K562 (cell line): ENCODE results near the gene TTLL11. TPM values are rescaled to one million over a fixed set of nuclear protein-coding genes. Genes with fewer than 3 reads are reported as not detected.

Source experiments
- ATAC-seq: fragments of 200-7000 bp; cut with Tn5 transposase; 3 replicates; pipeline ENCODE4 v1.9.1; 2020; ENCODE audit warnings: moderate library complexity
- BruUV-seq: library from RNA; stranded (reverse); fragments of 400-500 nt; replicated peaks from 2 replicates; lab custom pipeline; 2021; lab: Mats Ljungman, UMichigan
- CTCF ChIA-PET: fragments of 300-600 bp; formaldehyde crosslinking; extraction: SDS; loops from one replicate; lab custom pipeline; 2021; ENCODE audit warnings: low intra/inter-chr PET ratio; lab: Yijun Ruan, JAX
- POLR2A ChIA-PET: fragments of 300-600, 350-650 bp; sonication (Branson Sonifier 250); formaldehyde crosslinking; extraction: SDS; loops from one replicate; lab custom pipeline; 2021; ENCODE audit warnings: antibody characterized with exemption, inconsistent platforms; lab: Yijun Ruan, JAX
- DNase-seq, 4 experiments: peaks; one replicate each; pipeline versions ENCODE4 v3.0.0 to v3.0.0-alpha.2; 2011 to 2018; ENCODE audit warnings: low spot score in 3 of 4, mixed read lengths in 3 of 4; ENCODE audit errors: extremely low read depth in 1 of 4
- FAIRE-seq: peaks from 2 replicates; lab custom pipeline; 2011; peaks lifted over from hg19 to GRCh38; lab: Jason Lieb, UNC
- H2AFZ ChIP-seq: 2 replicates; pipeline ENCODE4 v1.6.0; 2011; ENCODE audit warnings: low read depth, low read length, control low read depth, inconsistent platforms
- H3K27ac ChIP-seq: fragments of 200-600 bp; 3 replicates; pipeline ENCODE4 v1.8.0; 2011; ENCODE audit warnings: low read depth, mild to moderate bottlenecking, control low read depth, inconsistent platforms, low read length, moderate library complexity, mixed read lengths; ENCODE audit errors: extremely low read depth
- H3K27me3 ChIP-seq, 2 experiments: fragments of 300-600 bp in 1 of 2; 2 replicates in 1 of 2; 3 replicates in 1 of 2; pipeline versions ENCODE4 v1.6.0 to v1.8.0; 2011; ENCODE audit warnings: inconsistent platforms in 2 of 2, low read length in 2 of 2, mild to moderate bottlenecking in 1 of 2, mixed read lengths in 1 of 2, moderate library complexity in 1 of 2; ENCODE audit not compliant: control insufficient read depth in 2 of 2, insufficient read depth in 2 of 2
- H3K36me3 ChIP-seq: fragments of 300-600 bp; 3 replicates; pipeline ENCODE4 v1.8.0; 2011; ENCODE audit warnings: mild to moderate bottlenecking, low read length, inconsistent platforms; ENCODE audit not compliant: control insufficient read depth, insufficient read depth
- H3K4me1 ChIP-seq, 2 experiments: fragments of 200-600 bp in 1 of 2; replicated peaks in 1 of 2; 2 replicates in 1 of 2; 3 replicates in 1 of 2; pipeline versions ENCODE4 v1.5.1 to v1.8.0; 2011; ENCODE audit warnings: inconsistent platforms in 2 of 2, low read length in 2 of 2, mild to moderate bottlenecking in 1 of 2, mixed read lengths in 1 of 2, moderate library complexity in 1 of 2; ENCODE audit not compliant: control insufficient read depth in 2 of 2, insufficient read depth in 2 of 2
- H3K4me2 ChIP-seq: 2 replicates; pipeline ENCODE4 v1.6.1; 2011; ENCODE audit warnings: low read length, control low read depth, inconsistent platforms, mixed read lengths; ENCODE audit not compliant: insufficient read depth
- H3K4me3 ChIP-seq: fragments of 200-600 bp; sonication (generic), shearing (Covaris generic); 2 replicates; pipeline ENCODE4 v1.5.1; 2016; ENCODE audit warnings: control low read depth, inconsistent platforms
- H3K79me2 ChIP-seq: fragments of 200-600 bp; 3 replicates; pipeline ENCODE4 v1.8.0; 2011; ENCODE audit warnings: low read length, inconsistent platforms; ENCODE audit not compliant: control insufficient read depth, insufficient read depth
- H3K9ac ChIP-seq, 2 experiments: 2 replicates each; pipeline versions ENCODE4 v1.6.0 to v1.6.1; 2011; ENCODE audit warnings: low read depth in 2 of 2, low read length in 2 of 2, control low read depth in 1 of 2, inconsistent platforms in 1 of 2, mild to moderate bottlenecking in 1 of 2, mixed read lengths in 1 of 2; ENCODE audit not compliant: insufficient read depth in 1 of 2
- H3K9me1 ChIP-seq: one replicate; pipeline ENCODE4 v1.6.0; 2011; ENCODE audit warnings: inconsistent platforms, mild to moderate bottlenecking, low read length, moderate library complexity; ENCODE audit not compliant: control insufficient read depth, insufficient read depth
- H3K9me3 ChIP-seq: replicated peaks from 2 replicates; pipeline ENCODE4 v1.5.1; 2011; ENCODE audit warnings: low read depth, low read length, inconsistent platforms; ENCODE audit not compliant: control insufficient read depth, insufficient read depth
- H4K20me1 ChIP-seq: replicated peaks from 2 replicates; pipeline ENCODE4 v1.6.1; 2011; ENCODE audit warnings: low read length, inconsistent platforms, mixed read lengths; ENCODE audit not compliant: control insufficient read depth, insufficient read depth
- BRCA1 ChIP-seq, 2 experiments: fragments of 450-650 bp in 1 of 2; sonication (generic) in 1 of 2; formaldehyde crosslinking in 1 of 2; IDR thresholded peaks; 2 replicates each; pipeline versions ENCODE4 v1.5.0 to v1.6.1; 2017 to 2020; ENCODE audit warnings: mild to moderate bottlenecking in 1 of 2, missing genetic modification reagents in 1 of 2
- CHD1 ChIP-seq: fragments of 200-600 bp; sonication (generic); IDR thresholded peaks from one replicate; pipeline ENCODE4 v1.6.1; 2012; ENCODE audit warnings: mild to moderate bottlenecking, moderate library complexity, low read length, inconsistent platforms
- NEUROD1 ChIP-seq: fragments of 150-350 bp; IDR thresholded peaks from 2 replicates; pipeline ENCODE4 v1.6.1; 2014; ENCODE audit warnings: borderline replicate concordance, low read length, low read depth; ENCODE audit not compliant: partially characterized antibody
- NFXL1 ChIP-seq: fragments of 450-650 bp; formaldehyde crosslinking; IDR thresholded peaks from 2 replicates; pipeline ENCODE4 v1.4.0; 2021; ENCODE audit warnings: mild to moderate bottlenecking
- PYGO2 ChIP-seq: fragments of 450-650 bp; IDR thresholded peaks from 2 replicates; pipeline ENCODE4 v1.6.1; 2016; ENCODE audit warnings: mild to moderate bottlenecking, missing genetic modification characterization, moderate library complexity, missing compliant biosample characterization
- U2AF1 ChIP-seq: fragments of 200-400 bp; formaldehyde crosslinking; optimal IDR thresholded peaks from 2 replicates; pipeline ENCODE3; 2017; ENCODE audit warnings: mild to moderate bottlenecking, low read depth, low read length, moderate library complexity
- ZFP1 ChIP-seq: fragments of 450-650 bp; formaldehyde crosslinking; IDR thresholded peaks from 2 replicates; pipeline ENCODE4 v1.4.0; 2020; ENCODE audit warnings: mild to moderate bottlenecking, mixed read lengths
- ZNF232 ChIP-seq: sonication (generic); formaldehyde crosslinking; IDR thresholded peaks from 2 replicates; pipeline ENCODE4 v1.8.0; 2022; ENCODE audit warnings: mild to moderate bottlenecking, missing genetic modification reagents
- ZNF778 ChIP-seq: fragments of 450-650 bp; formaldehyde crosslinking; IDR thresholded peaks from 2 replicates; pipeline ENCODE4 v1.4.0; 2020; ENCODE audit warnings: mild to moderate bottlenecking, moderate library complexity
- ZZZ3 ChIP-seq: fragments of 450-650 bp; IDR thresholded peaks from 2 replicates; pipeline ENCODE4 v1.6.1; 2016; ENCODE audit warnings: antibody characterized with exemption, mild to moderate bottlenecking, moderate library complexity
- WGBS: fragments of 100-300 bp; shearing (Covaris generic); methylation state at CpG from one replicate; pipeline ENCODE4 v1.1.6; 2016; ENCODE audit warnings: low coverage, mixed read lengths; ENCODE audit not compliant: insufficient coverage; ENCODE audit errors: missing lambda C conversion rate; 5-methylcytosine and 5-hydroxymethylcytosine counted together
- in situ Hi-C: fragments of 300-500 bp; cut with MboI; formaldehyde crosslinking; loops from 4 replicates; pipeline ENCODE4 v1.15.0; 2018; ENCODE audit warnings: inconsistent platforms, mixed read lengths
- intact Hi-C: fragments of 100-400 bp; cut with micrococcal nuclease; formaldehyde crosslinking; loops from 2 replicates; pipeline ENCODE4 v1.14.2; 2022
- polyA plus RNA-seq, 8 experiments: library from polyadenylated mRNA; depleted of rRNA in 4 of 8; stranded (reverse) in 5 of 8; unstranded in 3 of 8; fragments of >200 nt; fragmentation: Nextera tagmentation in 2 of 8; fragmentation: Illumina TruSeq in 1 of 8; extraction: Ambion mirVana in 2 of 8; extraction: Trizol in 1 of 8; gene quantifications; 2 replicates each; pipeline versions ENCODE4 v1.2.1 to v1.2.3, GENCODE V29; 2011 to 2014; ENCODE audit warnings: inconsistent platforms in 1 of 8, missing spikeins in 1 of 8
- total RNA-seq, 7 experiments: library from RNA; depleted of rRNA in 6 of 7; stranded (reverse); fragments of >200 nt in 6 of 7; fragmentation: Illumina TruSeq in 2 of 7; extraction: Trizol in 2 of 7; gene quantifications; 2 replicates each; pipeline versions ENCODE4 v1.2.1 to v1.2.3, GENCODE V29; 2011 to 2021; ENCODE audit warnings: low replicate concordance in 1 of 7
- TF ChIP-seq, protein P1 (sequence below): fragments of 450-650 bp; IDR thresholded peaks from 2 replicates; pipeline ENCODE4 v1.6.1; 2017; ENCODE audit warnings: mild to moderate bottlenecking, moderate library complexity
- TF ChIP-seq, protein P2 (sequence below): fragments of 250-450 bp; sonication (Bioruptor Pico); IDR thresholded peaks from 2 replicates; pipeline ENCODE4 v1.8.0; 2022; ENCODE audit warnings: moderate library complexity, mild to moderate bottlenecking, inconsistent platforms

TTLL11 gene
- total and polyA plus RNA-seq, 9 of the 15 experiments (the other 6 are each of a cell fraction or from before 2014, with no cell fraction given): 0.83 to 4.4 (median 2.7) TPM

DNA sequence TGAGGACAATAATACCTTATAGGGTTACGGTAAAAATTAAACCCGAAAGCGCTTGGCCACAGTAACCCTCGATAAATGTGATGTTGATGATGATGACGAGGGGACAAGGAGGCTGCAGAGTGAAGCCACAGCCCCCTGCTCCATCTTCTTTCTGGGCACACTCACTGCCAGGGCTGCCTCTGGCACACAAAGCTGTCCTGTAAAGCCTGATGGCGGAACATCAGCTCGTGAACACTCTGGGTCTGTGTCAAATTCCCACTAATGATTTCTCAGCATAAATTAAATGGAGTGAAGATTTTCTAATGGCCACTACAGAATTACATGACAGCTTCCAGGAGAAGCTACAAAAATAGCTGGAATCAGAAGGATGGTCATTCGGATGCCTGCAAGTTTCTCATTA, 142.2 kb downstream of the TTLL11 start (continued):
- TF ChIP-seq, protein P1, sequence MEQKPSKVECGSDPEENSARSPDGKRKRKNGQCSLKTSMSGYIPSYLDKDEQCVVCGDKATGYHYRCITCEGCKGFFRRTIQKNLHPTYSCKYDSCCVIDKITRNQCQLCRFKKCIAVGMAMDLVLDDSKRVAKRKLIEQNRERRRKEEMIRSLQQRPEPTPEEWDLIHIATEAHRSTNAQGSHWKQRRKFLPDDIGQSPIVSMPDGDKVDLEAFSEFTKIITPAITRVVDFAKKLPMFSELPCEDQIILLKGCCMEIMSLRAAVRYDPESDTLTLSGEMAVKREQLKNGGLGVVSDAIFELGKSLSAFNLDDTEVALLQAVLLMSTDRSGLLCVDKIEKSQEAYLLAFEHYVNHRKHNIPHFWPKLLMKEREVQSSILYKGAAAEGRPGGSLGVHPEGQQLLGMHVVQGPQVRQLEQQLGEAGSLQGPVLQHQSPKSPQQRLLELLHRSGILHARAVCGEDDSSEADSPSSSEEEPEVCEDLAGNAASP: no peak
- TF ChIP-seq BRCA1 (IDR thresholded peaks at IDR 0.05): no peak
- TF ChIP-seq BRCA1 (CRISPR knock-in tag; IDR thresholded peaks at IDR 0.05): no peak
- TF ChIP-seq, all 486 proteins: peak for 0

DNA sequence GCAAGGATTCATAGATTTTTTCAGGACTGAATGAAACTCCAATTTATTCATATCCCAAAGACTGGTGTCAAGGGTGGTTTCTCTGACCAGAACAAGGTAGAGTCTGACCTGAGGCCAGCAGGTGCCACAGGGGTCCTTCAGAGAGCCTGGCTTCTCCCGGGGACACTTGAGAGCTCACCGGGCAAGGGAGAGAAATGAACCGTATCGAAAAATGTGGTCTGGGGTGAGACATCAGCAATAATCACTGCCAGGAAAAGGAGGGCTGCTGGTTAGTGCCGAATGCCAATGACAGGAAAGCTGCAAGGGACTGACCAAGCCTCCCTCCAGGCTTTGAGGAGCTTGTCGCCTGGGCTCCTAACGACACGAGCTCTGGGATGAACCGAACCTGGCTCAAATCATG, 142.7 kb downstream of the TTLL11 start:
- TF ChIP-seq, protein P2, sequence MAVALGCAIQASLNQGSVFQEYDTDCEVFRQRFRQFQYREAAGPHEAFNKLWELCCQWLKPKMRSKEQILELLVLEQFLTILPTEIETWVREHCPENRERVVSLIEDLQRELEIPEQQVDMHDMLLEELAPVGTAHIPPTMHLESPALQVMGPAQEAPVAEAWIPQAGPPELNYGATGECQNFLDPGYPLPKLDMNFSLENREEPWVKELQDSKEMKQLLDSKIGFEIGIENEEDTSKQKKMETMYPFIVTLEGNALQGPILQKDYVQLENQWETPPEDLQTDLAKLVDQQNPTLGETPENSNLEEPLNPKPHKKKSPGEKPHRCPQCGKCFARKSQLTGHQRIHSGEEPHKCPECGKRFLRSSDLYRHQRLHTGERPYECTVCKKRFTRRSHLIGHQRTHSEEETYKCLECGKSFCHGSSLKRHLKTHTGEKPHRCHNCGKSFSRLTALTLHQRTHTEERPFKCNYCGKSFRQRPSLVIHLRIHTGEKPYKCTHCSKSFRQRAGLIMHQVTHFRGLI (CRISPR knock-in tag): no peak
- no peak for TF ChIP-seq CHD1
- TF ChIP-seq U2AF1: no peak
- TF ChIP-seq ZNF232 (CRISPR knock-in tag): no peak
- no peak for TF ChIP-seq ZNF778
- no peak for TF ChIP-seq PYGO2 (tag)
- TF ChIP-seq ZZZ3: no peak
- no peak for TF ChIP-seq ZFP1 (CRISPR knock-in tag)
- no peak for TF ChIP-seq NFXL1 (CRISPR knock-in tag)
- no peak for TF ChIP-seq NEUROD1
- Histone ChIP-seq H4K20me1 (no peaks in the 10 kb centered on the region; the same call in 1 of the 2 replicates), H3K4me1 (no peaks in the 10 kb centered on the region), H3K4me3 (no peak overlapping the region), H3K9me1 (no peaks in the 10 kb centered on the region), H3K4me2 (no peak overlapping the region), H3K36me3 (no peaks in the 10 kb centered on the region), H3K9ac (no peak overlapping the region), H3K27me3 (peaks cover 36 to 49% of the 10 kb centered on the region in 2 experiments), H3K27ac (no peak overlapping the region), H2AFZ (no peak overlapping the region), H3K79me2 (no peaks in the 10 kb centered on the region), H3K9me3 (no peaks in the 10 kb centered on the region)
- FAIRE-seq: no peak
- POLR2A ChIA-PET: interaction anchor here (0.7 kb wide), 1 partner anchor 332 kb away, joined by 3 read pairs; no protein-coding TSS in a partner anchor
- intact Hi-C loops: no loop called here
- under 1% methylated on average over 8 of the region's 9 CpGs for WGBS
- DNase-seq: no peak
- no peak for ATAC-seq
- BruUV-seq: no TSS peak
- CTCF ChIA-PET: no interaction called here
- in situ Hi-C loops: no loop called here
